GM18861 (cell line): ENCODE measurements around the gene SOX5.

ENCODE experiments used
- ATAC-seq: cut with Tn5 transposase; IDR thresholded peaks from one replicate; pipeline ENCODE4 v1.9.1; 2021; ENCODE audit not compliant: unreplicated experiment

The SOX5 gene

DNA sequence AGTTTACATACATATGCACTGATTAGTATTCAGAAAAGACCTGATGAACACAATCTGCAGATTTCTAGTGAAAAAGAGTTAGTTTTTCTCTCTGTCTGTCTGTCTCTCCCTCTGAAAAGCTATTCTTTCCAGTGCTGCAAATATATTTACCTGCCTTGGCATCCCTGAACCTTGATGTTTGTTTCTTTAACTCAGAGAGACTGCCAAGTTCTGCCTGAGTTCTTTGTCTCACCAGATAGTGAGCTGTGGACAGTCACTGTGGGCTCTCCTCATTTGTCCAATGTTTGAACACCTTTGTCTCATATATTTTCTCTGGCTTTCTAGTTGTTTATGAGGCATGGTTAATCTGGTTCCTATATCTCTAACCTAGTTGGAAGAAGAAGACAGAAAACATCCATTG, 250.4 kb downstream of the SOX5 start:
- no peak for ATAC-seq

DNA sequence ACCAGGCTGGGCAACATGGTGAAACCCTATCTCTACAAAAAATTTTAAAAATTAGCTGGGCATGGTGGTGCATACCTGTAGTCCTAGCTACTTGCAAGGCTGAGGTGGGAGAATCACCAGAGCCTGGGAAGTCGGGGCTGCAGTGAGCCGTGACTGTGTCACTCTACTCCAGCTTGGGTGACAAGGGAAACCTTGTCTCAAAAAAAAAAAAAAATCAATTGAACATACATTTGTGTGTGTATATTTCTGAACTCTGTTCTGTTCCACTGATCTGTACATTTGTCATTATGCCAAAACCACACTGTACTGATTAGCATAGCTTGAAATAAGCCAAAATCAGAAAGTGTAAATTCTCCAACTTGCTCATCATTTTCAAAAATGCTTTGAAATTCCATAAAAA, 254.6 kb downstream of the SOX5 start:
- no peak for ATAC-seq

DNA sequence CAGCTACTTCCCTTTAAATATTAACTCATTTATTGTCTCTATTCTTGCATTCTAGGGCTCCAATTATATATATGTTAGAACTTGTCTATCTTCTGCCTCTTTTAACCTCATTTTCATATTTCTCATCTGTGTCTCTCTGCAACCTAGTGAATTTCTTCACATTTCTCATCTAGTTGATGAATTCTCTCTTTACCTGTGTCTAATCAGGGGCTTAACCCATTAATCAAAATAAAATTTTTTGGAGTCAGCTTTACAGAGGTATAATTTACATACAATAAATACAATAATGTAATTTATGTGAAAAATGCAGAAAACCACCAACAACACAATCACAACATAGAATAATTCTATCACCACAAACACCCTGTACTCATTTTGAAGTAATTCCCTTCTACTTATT, 255.2 kb downstream of the SOX5 start:
- ATAC-seq = no peak

DNA sequence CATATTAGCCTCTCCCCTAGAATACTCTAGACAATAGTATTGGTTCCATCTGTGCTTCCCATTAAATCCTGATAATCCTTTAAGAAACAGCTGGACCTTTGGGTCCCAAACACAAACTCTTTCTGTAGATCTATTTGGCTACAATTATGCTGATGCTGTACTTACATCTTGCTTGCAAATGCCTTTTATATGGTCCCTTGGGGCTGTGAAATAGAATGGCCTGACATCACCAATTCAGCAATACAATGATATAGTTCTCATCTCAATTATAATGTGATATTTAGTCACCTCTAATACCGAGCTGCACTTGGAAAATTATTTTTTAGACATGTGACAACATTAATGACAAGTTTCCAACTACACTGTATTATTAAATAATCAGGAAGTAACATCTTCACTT, 261.5 kb downstream of the SOX5 start:
- no peak for ATAC-seq

DNA sequence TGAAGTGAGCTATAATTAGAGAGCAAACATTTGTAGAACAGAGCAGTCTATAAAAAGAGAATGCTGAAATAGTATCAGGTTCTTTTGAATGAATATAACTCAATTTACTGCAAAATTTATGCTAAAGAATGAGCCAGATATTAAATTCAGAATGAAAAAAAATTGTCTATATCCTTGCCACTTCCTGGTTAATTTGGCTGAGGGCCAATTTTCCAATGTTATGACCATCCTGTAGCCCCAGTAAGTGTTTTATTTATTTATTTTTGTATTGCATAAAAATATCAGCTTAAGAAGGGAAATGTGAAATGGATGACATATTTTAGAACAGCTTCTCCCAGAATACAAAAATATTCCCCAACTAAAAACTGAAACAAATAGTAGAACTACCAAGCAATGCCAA, 263.4 kb downstream of the SOX5 start:
- ATAC-seq = no peak

DNA sequence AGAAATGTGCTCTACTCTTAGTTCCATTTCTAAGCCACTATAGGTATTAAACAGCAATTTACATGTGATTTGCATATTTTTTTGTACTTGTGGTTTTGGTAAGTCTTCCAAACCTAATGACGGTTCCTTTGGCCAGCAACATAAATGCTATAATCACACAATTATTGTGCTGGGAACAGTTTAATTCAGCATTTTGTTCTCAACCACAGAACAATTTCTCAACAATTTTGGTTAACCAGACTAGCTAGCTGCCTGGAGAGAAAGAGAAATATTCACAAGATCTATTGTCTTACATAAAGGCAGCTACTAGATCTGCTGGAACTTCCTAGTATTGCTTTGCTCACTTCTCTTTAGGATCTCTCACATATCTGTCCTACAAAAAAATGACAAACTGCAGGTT, 265.3 kb downstream of the SOX5 start:
- ATAC-seq = no peak

DNA sequence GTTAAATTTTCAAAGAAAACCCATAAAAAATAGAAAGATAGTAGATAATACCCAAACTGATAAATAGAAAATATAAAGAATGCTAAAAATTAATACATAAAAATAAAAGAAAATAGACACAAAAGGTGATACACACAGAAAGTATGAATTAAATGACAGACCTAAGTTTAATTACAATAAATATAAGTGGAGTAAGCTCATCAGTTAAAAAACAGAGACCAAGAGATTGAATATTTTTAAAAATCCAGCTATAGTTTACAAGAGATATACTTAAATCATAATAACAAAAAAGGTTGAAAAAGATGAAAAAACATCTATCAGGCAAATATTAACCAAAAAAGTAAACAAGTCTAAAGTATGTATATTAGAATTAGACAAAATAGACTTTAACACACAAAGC, 268.2 kb downstream of the SOX5 start:
- no peak for ATAC-seq

DNA sequence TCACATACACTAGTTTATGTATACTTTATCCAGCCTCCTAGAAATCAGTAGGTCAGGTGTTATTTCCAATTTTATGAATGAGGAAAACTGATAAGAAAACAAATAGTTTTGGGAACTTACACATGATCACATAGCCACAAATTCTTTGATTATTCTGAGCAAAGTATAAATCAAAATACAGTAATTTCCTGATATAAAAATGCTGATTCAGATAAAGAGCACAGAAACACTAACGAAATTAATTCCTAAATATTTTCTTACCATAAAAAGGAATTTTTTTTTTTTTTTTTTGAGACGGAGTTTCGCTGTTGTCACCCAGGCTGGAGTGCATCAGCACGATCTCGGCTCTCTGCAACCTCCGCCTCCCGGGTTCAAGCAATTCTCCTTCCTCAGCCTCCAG, 275.4 kb downstream of the SOX5 start:
- ATAC-seq = no peak

DNA sequence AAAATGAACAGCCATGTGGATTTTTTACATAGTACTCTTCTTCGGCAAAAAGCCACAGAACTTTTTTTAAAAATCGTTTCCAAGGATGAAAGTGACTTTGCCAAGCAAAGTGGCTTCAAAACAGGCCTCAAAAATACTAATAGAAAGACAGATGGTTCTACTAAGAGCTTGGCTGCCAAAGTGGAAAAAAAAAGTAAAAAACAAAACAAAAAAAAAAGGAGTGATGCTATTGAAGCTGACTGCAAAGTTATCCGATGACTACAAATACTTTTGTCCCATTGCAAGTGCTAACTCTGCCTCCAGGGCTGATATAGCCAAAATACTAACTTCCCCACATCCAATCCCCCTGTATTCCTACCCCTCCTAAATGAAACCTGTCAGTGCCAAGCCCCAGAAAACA, 277.6 kb downstream of the SOX5 start:
- no peak for ATAC-seq

DNA sequence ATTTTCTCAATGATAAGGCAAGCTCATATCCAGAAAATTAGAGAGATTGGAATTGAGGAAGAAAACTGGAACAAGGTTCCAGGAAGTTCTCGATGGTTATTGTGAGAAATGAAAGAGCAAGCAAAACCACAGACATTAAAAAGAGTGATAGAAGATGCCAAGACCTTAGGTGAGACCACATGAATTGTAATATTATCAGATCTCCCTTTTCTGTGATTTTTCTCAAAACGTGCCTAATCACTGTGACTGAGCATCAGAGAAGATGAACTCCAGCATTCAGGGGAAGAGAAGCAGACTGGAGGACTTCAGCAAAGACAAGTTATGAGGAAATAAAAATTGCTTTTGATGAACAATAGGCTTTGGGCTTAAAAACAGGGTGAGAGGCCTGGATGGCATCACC, 278.8 kb downstream of the SOX5 start:
- no peak for ATAC-seq

DNA sequence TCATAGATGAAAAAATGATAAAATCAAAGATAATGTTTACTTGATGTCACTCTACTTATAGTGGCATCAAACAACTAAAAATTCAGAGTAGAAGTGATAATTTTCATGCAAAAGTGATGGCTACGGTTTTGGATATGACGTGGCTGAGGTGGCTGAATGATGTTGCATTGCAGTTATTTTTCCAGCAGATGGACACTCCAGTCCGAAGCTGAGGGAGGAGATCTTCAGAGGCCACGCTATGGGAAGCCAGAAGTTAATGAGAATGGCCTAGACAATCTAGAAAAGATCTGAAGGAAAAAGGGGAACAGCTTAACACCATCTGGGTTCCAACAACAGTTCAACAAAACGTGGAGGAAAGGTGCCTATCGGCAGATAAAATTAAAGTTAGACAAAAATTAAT, 279.8 kb downstream of the SOX5 start:
- ATAC-seq = no peak

DNA sequence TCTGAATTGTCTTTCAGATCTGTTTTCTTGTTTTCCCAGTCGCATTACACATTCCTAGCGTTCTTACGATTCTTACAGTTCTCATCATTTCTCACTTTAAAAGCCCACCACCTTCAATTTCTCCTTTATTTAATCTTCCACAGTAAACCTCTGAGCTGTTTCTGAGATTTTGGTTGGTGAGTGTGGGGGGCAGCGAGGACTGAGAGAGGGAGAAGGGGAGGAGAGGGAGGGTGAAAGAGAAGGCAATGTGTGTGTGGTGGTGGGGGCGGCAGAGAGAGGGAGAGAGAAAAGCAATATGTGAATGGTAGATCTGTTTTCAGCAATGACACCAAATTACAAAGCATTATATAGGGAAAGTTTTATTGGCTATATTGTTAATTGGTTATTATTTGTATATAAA, 282.6 kb downstream of the SOX5 start:
- ATAC-seq = no peak

DNA sequence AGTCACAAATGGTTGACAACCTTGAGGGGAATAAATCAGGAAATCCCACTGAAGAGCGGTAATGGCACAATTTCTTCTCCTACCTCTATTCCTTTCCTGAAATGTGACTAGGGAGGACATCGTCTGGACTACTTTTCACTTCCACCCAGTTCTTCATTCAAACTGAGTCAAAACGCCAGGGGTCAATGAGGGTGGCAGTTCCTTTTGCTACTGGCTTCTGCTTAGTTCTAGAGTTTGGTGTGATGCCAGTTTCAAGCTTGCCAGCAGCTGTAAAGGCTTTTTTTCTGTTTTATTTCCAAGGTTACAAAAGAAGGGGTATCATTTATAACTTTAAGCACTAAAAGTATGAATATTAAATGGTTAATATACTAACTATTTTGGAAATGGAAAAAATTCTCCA, 286.5 kb downstream of the SOX5 start:
- ATAC-seq = no peak

DNA sequence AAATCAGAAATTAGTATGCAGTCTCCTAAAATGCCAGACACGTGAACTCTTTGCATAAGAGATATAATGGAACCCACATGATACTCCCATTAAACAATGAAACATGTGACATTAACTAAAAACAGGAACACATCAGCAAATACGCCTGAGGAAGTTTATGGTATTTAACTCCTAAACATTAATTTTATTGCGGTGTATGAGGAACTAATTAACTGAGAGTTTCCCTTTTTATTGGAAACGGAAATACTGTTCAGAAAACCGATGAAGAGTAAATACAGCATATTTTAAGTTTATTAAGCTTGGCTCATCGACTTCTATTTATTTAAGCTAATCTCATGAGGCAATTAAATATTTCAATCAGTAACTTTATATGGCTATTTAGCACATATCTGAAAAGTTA, 290.3 kb downstream of the SOX5 start:
- no peak for ATAC-seq

DNA sequence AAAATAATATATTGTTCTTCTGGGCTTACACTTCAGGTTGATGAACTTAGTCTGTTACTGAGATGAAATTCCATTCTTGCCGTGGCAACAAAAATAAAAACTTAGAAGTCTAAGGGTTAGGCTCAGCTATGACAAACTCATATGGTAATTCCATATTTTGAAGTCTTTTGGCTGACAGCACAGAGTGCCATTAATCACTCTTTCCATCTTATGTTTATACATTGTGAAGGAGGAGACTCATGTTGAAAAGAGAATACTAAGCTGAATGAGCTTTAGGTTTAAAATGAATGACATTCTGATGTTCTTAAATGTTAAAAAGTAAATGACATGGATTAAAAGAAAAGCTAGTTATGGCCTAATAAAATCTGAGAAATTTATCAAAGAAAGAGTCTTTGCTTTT, 291.9 kb downstream of the SOX5 start:
- ATAC-seq = no peak

DNA sequence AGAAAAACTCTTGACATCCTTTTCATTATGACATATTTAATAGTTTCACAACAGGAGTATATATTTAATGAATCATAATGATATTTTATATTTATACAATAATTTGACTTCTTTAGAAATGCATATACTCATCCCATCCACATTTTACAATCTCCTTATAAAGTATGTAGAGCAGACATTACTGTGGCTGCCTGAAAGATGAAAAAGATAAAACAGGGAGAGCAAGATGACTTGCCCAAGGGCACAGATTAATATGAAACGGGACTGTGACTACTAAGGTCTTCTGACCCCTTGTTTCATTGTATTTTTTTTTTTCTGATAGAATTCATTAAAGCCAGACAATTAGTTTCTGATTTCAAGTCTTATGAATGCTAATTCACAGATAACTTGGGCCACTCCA, 293.6 kb downstream of the SOX5 start:
- ATAC-seq = no peak

DNA sequence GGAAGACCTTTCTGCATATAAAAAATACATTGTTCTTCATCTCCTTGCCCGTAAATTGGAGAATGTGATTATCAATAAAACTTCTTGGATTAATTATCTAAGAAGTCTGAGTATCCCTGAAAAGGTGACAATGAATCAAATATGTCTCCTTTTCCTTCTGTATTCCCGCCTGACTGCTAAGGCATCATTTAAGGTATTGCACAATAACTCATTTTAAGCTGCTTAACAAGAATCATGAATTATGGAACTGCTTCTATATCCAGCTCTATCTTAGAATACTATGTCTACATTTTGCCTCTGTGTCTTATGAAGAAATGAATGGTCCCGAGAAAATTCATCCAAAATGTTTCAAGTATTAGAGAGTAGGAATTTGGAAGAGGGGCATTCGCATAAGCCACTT, 294.4 kb downstream of the SOX5 start:
- no peak for ATAC-seq

DNA sequence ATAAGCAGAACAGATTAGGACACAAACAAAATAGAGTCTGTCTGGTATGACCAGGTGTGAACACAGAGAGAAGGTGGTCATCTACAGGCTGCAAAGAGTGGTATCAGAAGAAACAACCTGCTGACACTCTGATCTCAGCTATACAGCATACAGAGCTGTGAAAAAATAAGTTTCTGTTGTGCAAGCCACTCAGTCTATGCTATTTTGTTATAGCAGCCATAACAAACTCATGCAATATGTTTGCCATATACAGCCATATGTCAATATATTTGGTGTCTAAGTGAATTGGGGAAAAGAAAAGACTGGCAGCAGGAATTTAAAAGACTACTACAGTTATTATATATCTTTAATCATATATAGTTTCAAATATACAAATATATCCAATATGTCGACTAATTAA, 300.9 kb downstream of the SOX5 start:
- no peak for ATAC-seq

DNA sequence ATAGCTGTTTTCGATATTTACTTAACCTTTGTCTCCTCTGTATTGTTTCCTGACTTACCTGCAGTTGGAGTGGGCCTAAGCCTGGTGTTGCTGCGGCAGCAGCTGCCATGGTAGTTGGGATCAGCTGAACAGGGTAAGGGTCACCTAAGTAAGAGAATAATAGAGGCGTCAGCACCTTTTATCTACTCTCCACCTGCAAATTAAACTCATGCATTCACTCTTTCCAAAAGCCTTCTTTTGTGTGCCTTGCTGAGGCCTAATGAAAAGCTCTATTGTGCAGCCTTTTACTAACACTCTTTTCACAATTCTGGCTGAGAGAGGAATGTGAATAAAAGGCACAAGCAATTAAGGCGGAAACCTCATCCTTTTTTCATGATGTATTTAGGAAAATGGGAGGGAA, 308.7 kb downstream of the SOX5 start:
- ATAC-seq = no peak

DNA sequence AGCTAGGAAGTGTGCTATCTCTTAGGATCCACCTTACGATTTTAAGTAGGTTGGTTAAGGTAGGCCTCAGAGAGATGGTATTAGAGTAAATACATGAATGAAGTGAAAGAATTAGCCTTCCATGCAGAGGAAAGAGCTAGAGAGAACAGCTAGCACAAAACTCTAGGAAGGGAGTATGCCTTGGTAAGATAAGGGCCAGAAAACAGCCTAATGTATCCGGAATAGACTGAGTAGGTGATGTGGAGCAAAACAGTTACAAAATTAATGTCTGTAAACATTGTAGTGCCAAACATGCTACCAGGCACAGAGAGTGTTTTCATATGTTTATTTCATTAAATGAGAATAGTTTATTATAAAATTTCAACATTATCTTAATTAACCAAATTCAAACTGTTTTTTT, 315.1 kb downstream of the SOX5 start:
- no peak for ATAC-seq

DNA sequence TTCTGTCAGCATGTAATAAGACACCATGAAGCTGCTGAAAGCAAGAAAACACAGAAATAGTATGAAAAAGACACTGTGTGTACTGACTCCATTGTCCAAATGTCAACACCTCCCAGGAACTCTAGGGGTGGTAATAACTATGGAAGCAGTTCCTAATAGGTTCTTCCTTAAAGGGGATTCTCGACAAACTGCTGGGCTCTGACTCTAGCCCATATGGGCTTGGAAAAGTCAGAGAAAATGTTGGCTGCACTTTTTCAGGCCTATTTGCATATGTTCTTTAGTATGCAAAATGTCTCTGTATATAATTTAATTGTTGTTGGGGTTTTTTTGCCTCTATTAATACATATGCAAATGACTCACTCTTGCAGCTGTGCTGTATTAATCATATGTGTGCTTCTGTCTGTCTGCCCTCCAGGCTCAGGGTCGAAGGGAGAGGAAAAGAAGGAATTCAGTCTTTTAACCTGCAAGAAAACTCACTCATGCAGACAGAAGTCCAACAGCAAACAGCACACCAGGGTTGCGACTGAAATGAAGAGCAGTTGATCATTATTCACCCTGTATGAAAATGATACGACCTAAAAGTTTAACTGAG, 317.6 kb downstream of the SOX5 start:
- no peak for ATAC-seq

DNA sequence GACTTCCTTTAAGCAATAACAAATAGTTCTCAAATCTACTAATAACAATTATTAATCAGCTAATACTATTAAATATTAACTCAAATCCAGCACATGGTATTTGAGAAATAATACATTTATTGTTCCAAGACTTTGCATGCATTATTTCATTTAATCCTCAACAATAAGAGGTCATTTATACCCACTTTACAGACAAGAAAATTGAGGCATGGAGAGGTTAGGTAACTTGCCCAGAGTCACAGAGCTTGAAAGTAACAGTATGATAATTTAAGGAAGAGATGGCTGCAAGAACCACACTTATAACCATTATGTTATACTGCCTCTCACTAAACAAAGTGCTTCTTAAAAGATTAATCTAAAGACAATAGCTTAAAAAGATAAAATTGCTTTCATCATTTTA, 318.9 kb downstream of the SOX5 start:
- no peak for ATAC-seq

DNA sequence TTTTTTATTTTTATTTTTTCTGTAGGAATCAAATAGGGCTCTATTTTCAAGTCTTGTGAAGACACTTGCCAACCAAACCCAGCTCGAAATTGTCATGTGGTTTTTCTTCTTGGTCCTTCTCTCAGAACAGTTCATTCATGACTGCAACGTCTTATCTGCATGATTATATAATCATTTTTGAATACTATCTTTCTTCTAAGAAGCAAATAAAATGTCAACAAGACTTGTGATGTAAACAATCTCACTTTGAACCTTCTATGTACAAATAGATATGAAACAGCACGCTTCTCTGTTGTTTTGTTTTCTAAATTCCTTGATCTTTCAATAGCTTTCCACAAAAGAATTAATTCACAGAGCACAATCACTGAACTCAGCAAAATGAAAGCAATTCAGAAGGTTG, 320.7 kb downstream of the SOX5 start:
- no peak for ATAC-seq

DNA sequence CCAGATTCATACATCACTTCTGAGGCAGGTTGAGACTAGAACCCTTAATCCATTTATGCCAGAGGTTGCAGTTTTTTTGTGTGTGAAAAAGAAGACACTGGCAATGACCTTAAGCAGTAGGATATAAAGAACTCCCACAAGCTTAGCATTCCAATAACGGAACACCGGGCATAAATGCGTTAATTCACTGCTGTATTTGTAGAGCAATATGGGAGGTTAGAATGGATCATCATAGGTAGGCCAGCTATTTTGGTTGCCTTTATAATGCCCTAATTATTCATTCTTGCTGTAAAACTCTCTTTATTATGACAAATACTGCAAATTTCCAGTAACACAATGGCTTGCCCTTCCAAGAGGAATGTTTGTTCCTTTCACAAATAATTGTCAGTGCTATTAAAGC, 322.7 kb downstream of the SOX5 start:
- ATAC-seq = no peak
